ENCODE measurements around the gene SPEG.

SPEG gene

GRCh38 chr2:219545295-219545942 lies 110.8 kb downstream of the SPEG start:
- 86 to 91% methylated on average over 2 of the region's 3 CpGs for WGBS, 2 experiments (ENCODE audit: insufficient coverage in 2 of 2)
- H3K4me1 ChIP-seq (ENCODE audit: control insufficient read depth, insufficient read depth, low read length, poor library complexity, severe bottlenecking), result peaks cover 10% of the 10 kb centered on the region
- no peak overlapping the region for H3K27ac ChIP-seq (ENCODE audit: low read depth, low read length, severe bottlenecking)
- H3K4me3 ChIP-seq (ENCODE audit: extremely low read depth, insufficient read depth, low read length, poor library complexity, severe bottlenecking), result no peak overlapping the region
- H3K36me3 ChIP-seq (ENCODE audit: control insufficient read depth, insufficient read depth, low read length), result peaks cover 10% of the 10 kb centered on the region
- no peaks in the 10 kb centered on the region for H3K9me3 ChIP-seq (ENCODE audit: control insufficient read depth, low read length)

- H3K4me1 ChIP-seq (ENCODE audit: control insufficient read depth, insufficient read depth, low read length, poor library complexity, severe bottlenecking), result peaks cover 10% of the 10 kb centered on the region
- 80 to 86% methylated on average over 4 of the region's 4 CpGs for WGBS, 2 experiments (ENCODE audit: insufficient coverage in 2 of 2)
- no peak overlapping the region for H3K27ac ChIP-seq (ENCODE audit: low read depth, low read length, severe bottlenecking)
- H3K4me3 ChIP-seq (ENCODE audit: extremely low read depth, insufficient read depth, low read length, poor library complexity, severe bottlenecking), result no peak overlapping the region
- peaks cover 5% of the 10 kb centered on the region for H3K36me3 ChIP-seq (ENCODE audit: control insufficient read depth, insufficient read depth, low read length)
- no peaks in the 10 kb centered on the region for H3K9me3 ChIP-seq (ENCODE audit: control insufficient read depth, low read length)
Observed at GRCh38 chr2:219545943-219546352, 111.3 kb downstream of the SPEG start.

GRCh38 chr2:219547621-219548020 lies 113.0 kb downstream of the SPEG start:
- peaks cover 5% of the 10 kb centered on the region for H3K4me1 ChIP-seq (ENCODE audit: control insufficient read depth, insufficient read depth, low read length, poor library complexity, severe bottlenecking)
- WGBS, 2 experiments (ENCODE audit: insufficient coverage in 2 of 2), result 95 to 96% methylated on average over 26 of the region's 26 CpGs
- no peaks in the 10 kb centered on the region for H3K36me3 ChIP-seq (ENCODE audit: control insufficient read depth, insufficient read depth, low read length)
- no peaks in the 10 kb centered on the region for H3K9me3 ChIP-seq (ENCODE audit: control insufficient read depth, low read length)
- H3K4me3 ChIP-seq (ENCODE audit: extremely low read depth, insufficient read depth, low read length, poor library complexity, severe bottlenecking), result no peak overlapping the region
- H3K27ac ChIP-seq (ENCODE audit: low read depth, low read length, severe bottlenecking), result no peak overlapping the region

Measured in mesodermal cell (in vitro differentiated cells).